ENCODE measurements around the gene UBE2I.

DNA sequence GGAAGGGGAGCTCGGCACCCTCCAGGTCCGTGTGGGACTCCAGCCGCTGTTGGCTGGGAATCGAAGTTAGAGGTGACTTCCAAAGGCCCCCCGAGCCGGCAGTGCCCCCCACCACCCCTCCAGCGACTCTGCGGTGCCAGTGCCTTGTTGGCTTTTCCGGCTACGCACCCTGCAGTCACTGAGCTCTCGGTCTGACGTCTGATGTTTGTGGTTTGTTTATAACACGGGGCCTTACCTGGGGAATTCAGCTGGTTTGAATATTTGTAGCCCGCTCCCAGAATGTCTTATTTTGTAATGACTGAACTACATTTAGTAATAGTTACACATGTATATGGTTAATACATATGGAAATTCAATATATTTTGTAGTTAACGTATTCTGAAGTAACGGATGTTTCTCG lies 17.0 kb downstream of the UBE2I start:
- TF ChIP-seq, protein P1, sequence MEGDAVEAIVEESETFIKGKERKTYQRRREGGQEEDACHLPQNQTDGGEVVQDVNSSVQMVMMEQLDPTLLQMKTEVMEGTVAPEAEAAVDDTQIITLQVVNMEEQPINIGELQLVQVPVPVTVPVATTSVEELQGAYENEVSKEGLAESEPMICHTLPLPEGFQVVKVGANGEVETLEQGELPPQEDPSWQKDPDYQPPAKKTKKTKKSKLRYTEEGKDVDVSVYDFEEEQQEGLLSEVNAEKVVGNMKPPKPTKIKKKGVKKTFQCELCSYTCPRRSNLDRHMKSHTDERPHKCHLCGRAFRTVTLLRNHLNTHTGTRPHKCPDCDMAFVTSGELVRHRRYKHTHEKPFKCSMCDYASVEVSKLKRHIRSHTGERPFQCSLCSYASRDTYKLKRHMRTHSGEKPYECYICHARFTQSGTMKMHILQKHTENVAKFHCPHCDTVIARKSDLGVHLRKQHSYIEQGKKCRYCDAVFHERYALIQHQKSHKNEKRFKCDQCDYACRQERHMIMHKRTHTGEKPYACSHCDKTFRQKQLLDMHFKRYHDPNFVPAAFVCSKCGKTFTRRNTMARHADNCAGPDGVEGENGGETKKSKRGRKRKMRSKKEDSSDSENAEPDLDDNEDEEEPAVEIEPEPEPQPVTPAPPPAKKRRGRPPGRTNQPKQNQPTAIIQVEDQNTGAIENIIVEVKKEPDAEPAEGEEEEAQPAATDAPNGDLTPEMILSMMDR (conservative IDR thresholded peaks at IDR 0.05): no peak
- TF ChIP-seq EZH2 (IDR thresholded peaks at IDR 0.05; ENCODE audit: low read depth): no peak
